Natural killer cell treated with Interleukin-12 subunit alpha and Interleukin-12 subunit beta and Interleukin-15 and Interleukin-18, amount 100 ng/mL, for 72 hours (primary cell): ENCODE data around the gene QSOX1. TPM values are rescaled to one million over a fixed set of nuclear protein-coding genes. Genes with fewer than 3 reads are reported as not detected.

ENCODE experiments used
- ATAC-seq, 2 donors: fragments of 150-1000 bp; cut with Tn5 transposase in 1 of 2; sonication (Bioruptor Pico), chemical (Tn5 transposase) in 1 of 2; 2 replicates each; pipeline ENCODE4 v1.10.0; 2021
- DNase-seq: peaks from one replicate; pipeline ENCODE4 v3.0.0; 2022; ENCODE audit warnings: low spot score
- H3K27ac Mint-ChIP-seq, 2 donors: 1 replicate in 1 of 2; 2 replicates in 1 of 2; pipeline ENCODE4 v1.8.0; 2022; ENCODE audit warnings: mixed read lengths in 2 of 2, mild to moderate bottlenecking in 1 of 2, moderate library complexity in 1 of 2
- H3K27me3 Mint-ChIP-seq, 2 donors: 1 replicate in 1 of 2; 2 replicates in 1 of 2; pipeline ENCODE4 v1.8.0; 2022; ENCODE audit warnings: mixed read lengths in 2 of 2
- H3K36me3 Mint-ChIP-seq: one replicate; pipeline ENCODE4 v1.8.0; 2022; ENCODE audit warnings: mixed read lengths
- H3K4me1 Mint-ChIP-seq, 2 donors: 1 replicate in 1 of 2; 2 replicates in 1 of 2; pipeline ENCODE4 v1.8.0; 2022; ENCODE audit warnings: low read depth in 2 of 2, mixed read lengths in 2 of 2, mild to moderate bottlenecking in 1 of 2
- H3K4me3 Mint-ChIP-seq: one replicate; pipeline ENCODE4 v1.8.0; 2022; ENCODE audit warnings: mixed read lengths
- H3K9me3 Mint-ChIP-seq: 2 replicates; pipeline ENCODE4 v1.8.0; 2022; ENCODE audit warnings: mixed read lengths
- total RNA-seq, 2 donors: library from RNA; stranded (reverse); gene quantifications; one replicate each; pipeline ENCODE4 v1.2.3, GENCODE V29; 2022

Gene QSOX1
- total RNA-seq, 2 donors from 2014 or later, result 39.1 to 60.3 TPM

GRCh38 chr1:180250499-180250770, 95.8 kb downstream of the QSOX1 start:
- DNase-seq (peak; percentile 52), ATAC-seq (no peak)
- no peaks in the 10 kb centered on the region for H3K9me3 Mint-ChIP-seq

GRCh38 chr1:180250883-180251509, 96.3 kb downstream of the QSOX1 start:
- no peaks in the 10 kb centered on the region for H3K9me3 Mint-ChIP-seq
- ATAC-seq (no peak), DNase-seq (peak; percentile 51)
- H3K27me3 Mint-ChIP-seq, result peaks cover 0 to 11% of the 10 kb centered on the region in 2 donors
- no peak overlapping the region for H3K4me3 Mint-ChIP-seq
- H3K27ac Mint-ChIP-seq, result no peak overlapping the region
- peaks cover 0 to 9% of the 10 kb centered on the region in 2 donors for H3K4me1 Mint-ChIP-seq
- no peaks in the 10 kb centered on the region for H3K36me3 Mint-ChIP-seq

More at GRCh38 chr1:180250499-180250770, 95.8 kb downstream of the QSOX1 start:
- Mint-ChIP-seq H3K27ac (no peak overlapping the region), H3K27me3 (peaks cover 0 to 10% of the 10 kb centered on the region in 2 donors), H3K36me3 (no peaks in the 10 kb centered on the region), H3K4me1 (peaks cover 0 to 9% of the 10 kb centered on the region in 2 donors), H3K4me3 (no peak overlapping the region)

GRCh38 chr1:180251526-180252305, 97.0 kb downstream of the QSOX1 start:
- DNase-seq (peak; percentile 32), ATAC-seq (no peak)
- Mint-ChIP-seq H3K36me3 (no peaks in the 10 kb centered on the region), H3K9me3 (no peaks in the 10 kb centered on the region), H3K4me3 (no peak overlapping the region), H3K4me1 (peaks cover 0 to 9% of the 10 kb centered on the region in 2 donors), H3K27ac (no peak overlapping the region), H3K27me3 (peaks cover 0 to 15% of the 10 kb centered on the region in 2 donors)

DNA sequence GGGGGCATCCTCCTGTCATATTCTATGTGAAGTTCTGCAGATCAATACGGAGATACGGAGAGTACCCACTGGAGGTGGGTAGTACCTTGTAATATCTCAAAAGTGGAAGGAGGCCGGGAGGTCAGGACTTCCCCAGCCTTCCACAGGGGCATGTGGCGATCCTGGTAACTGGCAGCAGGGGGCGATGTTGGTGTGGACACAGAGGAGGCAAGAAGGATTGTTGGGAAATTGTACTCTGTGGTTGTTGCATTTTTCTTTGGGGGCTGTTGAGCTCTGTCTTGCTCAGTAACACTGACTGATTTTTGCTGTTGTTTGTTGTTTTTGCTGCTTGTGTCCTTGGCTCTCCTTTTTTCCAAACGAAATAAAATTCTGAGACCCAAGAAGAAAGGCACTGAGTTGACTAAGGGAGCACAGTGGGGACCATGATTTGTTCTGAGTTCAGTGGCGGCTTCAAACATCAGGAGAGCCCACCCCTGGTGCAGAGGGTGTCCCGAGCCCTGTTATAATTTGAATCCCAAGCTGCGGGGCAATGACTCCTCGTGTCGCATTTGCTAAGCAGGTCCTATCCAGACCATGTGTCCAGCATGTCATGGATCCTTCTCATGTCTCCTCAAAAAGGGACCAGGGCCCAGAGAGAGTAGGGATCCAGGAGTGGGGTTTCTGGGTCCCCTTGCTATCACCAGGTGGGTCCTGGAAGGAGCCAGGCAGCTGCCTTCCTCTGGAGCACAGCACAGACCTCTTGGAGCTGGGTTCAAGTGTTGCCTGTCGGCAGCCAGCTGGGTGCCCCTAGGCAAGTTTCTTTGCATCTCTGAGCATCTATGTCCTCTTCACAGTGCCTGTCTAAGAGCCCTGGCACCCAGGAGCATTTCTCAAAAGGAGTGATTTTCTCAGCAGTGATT, 98.2 kb downstream of the QSOX1 start:
- Mint-ChIP-seq H3K4me1 (peaks cover 3 to 9% of the 10 kb centered on the region in 2 donors), H3K27me3 (peaks cover 7 to 21% of the 10 kb centered on the region in 2 donors), H3K27ac (no peak overlapping the region), H3K36me3 (no peaks in the 10 kb centered on the region), H3K4me3 (no peak overlapping the region), H3K9me3 (no peaks in the 10 kb centered on the region)
- ATAC-seq (peak; percentile 39 to 65), DNase-seq (peak; percentile 71)

Other genes starting within 250 kb of the QSOX1 start
- gene CEP350, start 200.1 kb upstream of the QSOX1 start, total RNA-seq, result 10 to 100 TPM; 70.0 to 72.6 TPM
- not detected for gene LHX4, start 75.4 kb downstream of the QSOX1 start, total RNA-seq